ENCODE results near the gene ARID1B.
"Not testable (repeated sequence)": the region's sequence is repeated elsewhere in the genome, so short reads cannot be mapped to it uniquely, and the experiment has no call there.

Gene ARID1B

DNA sequence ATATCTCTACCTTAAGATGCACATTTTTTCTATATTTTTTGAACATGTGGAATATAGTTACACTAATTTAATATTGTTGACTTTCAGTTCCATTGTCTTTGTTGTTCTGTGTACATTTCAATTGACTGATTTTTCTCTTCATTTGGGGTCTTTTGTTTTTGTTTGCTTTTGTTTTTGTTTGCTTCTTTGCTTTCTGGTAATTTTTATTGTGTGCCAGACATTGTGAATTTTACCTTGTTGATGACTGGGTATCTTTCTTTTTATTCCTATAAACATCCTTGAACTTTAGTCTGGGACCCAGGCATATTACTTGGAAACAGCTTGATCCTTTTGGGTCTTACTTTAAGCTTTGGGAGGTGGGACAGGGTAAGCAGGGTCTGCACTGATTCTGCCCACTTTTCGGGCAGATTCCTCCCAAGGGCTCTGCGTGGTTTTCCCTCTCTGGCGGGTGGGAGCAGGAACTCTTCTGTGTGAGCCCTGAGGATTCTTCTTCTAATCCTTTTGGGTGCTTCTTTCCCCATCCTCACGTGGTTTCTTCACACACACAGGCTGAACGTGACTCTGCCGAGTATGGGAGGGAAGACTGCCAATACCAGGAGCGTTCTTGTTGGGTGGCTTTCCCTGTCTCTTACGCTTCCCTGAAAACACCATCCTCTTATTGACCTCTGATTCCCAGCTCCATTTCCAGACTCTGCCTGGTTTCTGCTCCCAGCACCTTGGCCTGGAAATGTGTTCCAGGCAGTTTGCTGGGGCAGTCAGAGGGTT, 200.5 kb downstream of the ARID1B start:
- no peak for DNase-seq (ENCODE audit: low read depth)
- TF ChIP-seq, protein P1, sequence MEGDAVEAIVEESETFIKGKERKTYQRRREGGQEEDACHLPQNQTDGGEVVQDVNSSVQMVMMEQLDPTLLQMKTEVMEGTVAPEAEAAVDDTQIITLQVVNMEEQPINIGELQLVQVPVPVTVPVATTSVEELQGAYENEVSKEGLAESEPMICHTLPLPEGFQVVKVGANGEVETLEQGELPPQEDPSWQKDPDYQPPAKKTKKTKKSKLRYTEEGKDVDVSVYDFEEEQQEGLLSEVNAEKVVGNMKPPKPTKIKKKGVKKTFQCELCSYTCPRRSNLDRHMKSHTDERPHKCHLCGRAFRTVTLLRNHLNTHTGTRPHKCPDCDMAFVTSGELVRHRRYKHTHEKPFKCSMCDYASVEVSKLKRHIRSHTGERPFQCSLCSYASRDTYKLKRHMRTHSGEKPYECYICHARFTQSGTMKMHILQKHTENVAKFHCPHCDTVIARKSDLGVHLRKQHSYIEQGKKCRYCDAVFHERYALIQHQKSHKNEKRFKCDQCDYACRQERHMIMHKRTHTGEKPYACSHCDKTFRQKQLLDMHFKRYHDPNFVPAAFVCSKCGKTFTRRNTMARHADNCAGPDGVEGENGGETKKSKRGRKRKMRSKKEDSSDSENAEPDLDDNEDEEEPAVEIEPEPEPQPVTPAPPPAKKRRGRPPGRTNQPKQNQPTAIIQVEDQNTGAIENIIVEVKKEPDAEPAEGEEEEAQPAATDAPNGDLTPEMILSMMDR (IDR thresholded peaks at IDR 0.05; ENCODE audit: control insufficient read depth, insufficient read depth, low read depth, low read length, missing control alignments): no peak
- no peak overlapping the region for H3K4me3 ChIP-seq (ENCODE audit: control insufficient read depth, low read depth, low read length)

DNA sequence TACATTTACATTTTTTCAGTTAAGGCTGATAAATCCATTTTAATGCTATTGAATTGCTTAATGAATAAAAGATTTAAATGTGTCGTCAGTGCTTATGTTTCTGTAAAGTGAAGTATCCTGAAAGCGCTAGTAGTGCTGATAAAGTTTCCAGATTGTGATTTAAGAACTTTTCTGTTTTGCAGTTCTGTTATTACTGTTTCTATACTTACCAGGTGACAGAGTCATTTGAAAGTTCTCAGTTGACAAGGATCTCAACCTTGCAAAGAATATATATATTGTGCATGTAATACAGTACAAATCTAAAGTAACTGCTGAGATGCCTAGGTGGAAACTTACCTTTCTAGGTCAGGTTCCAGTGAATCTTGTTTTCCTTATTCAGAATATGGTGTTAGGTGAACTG, 201.8 kb downstream of the ARID1B start:
- DNase-seq (ENCODE audit: low read depth): no peak
- TF ChIP-seq, protein P1 (IDR thresholded peaks at IDR 0.05; ENCODE audit: control insufficient read depth, insufficient read depth, low read depth, low read length, missing control alignments): no peak
- H3K4me3 ChIP-seq (ENCODE audit: control insufficient read depth, low read depth, low read length): no peak overlapping the region

DNA sequence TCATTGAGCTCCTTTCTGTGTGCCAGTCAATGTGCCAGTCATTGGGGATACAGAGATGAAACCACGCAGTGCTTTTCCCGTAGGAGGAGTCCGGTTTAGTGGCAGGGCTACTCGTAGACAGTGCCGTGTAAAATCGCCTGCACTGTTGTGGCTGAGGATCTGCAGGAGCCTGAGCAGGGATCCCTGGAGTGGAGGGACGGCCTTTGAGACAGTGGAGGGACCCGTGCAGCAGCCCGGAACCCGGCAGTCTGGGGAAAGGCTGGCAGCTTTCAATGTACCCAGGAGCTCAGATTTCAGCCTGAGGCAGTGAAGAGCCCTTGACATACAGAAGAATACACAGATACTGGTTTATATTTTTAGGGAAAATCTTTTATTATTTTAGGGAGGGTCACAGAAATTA, 203.3 kb downstream of the ARID1B start:
- TF ChIP-seq, protein P1 (IDR thresholded peaks at IDR 0.05; ENCODE audit: control insufficient read depth, insufficient read depth, low read depth, low read length, missing control alignments): no peak
- DNase-seq (ENCODE audit: low read depth): no peak
- H3K4me3 ChIP-seq (ENCODE audit: control insufficient read depth, low read depth, low read length): no peak overlapping the region

DNA sequence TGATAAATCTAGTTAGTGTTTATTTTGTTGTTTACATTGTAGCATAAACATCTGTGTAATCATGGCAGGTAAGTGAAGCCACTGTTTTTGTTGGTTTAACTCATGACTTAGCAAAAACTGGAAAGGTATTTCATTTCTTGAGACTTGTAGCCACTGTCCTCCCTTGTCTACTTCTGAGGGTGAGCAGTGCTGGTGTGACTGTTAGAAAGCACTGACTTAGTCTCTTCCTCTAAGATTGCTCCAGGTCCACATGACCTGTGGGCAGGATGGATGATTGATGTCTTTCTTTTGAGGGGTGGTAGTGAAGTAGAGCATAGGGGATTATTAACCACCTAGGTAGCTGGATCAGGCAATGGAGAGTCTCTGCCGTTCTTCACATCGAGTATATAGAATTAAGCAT, 203.8 kb downstream of the ARID1B start:
- H3K4me3 ChIP-seq (ENCODE audit: control insufficient read depth, low read depth, low read length): no peak overlapping the region
- DNase-seq (ENCODE audit: low read depth): no peak
- TF ChIP-seq, protein P1 (IDR thresholded peaks at IDR 0.05; ENCODE audit: control insufficient read depth, insufficient read depth, low read depth, low read length, missing control alignments): no peak

DNA sequence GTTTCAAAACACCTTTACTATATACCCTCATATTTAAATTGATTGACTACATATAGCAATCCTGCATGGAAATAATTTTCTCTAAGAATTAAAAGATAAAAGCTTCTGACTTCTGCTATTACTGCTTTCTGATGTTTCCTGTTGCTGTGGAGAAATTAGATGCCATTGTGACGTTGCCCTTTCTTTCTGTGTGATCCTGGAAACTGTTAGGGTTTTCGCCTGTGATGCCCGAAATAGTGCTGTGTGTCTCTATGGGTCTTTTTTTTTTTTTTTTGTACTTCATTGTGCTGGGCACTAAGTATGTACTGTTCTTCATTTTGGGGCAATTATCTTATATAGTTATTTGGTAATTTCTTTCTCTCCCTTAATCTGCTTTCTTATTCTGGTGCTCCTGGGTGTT, 205.0 kb downstream of the ARID1B start:
- TF ChIP-seq, protein P1 (IDR thresholded peaks at IDR 0.05; ENCODE audit: control insufficient read depth, insufficient read depth, low read depth, low read length, missing control alignments): no peak
- DNase-seq (ENCODE audit: low read depth): no peak
- H3K4me3 ChIP-seq (ENCODE audit: control insufficient read depth, low read depth, low read length): no peak overlapping the region

DNA sequence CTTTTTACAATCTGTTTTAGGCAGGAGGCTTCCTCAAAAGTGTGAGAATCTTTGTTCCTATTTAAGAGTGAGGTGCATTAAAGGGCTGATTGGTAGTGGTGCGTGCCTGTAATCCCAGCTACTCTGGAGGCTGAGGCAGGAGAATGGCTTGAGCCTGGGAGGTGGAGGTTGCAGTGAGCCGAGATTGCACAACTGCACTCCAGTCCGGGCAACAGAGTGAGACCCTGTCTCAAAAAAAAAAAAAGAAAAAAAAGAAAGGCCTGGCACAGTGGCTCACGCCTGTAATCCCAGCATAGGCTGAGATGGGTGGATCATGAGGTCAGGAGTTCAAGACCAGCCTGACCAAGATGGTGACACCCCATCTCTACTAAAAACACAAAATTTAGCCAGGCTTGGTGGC, 205.7 kb downstream of the ARID1B start:
- DNase-seq (ENCODE audit: low read depth); H3K4me3 ChIP-seq (ENCODE audit: control insufficient read depth, low read depth, low read length): not testable (repeated sequence)

DNA sequence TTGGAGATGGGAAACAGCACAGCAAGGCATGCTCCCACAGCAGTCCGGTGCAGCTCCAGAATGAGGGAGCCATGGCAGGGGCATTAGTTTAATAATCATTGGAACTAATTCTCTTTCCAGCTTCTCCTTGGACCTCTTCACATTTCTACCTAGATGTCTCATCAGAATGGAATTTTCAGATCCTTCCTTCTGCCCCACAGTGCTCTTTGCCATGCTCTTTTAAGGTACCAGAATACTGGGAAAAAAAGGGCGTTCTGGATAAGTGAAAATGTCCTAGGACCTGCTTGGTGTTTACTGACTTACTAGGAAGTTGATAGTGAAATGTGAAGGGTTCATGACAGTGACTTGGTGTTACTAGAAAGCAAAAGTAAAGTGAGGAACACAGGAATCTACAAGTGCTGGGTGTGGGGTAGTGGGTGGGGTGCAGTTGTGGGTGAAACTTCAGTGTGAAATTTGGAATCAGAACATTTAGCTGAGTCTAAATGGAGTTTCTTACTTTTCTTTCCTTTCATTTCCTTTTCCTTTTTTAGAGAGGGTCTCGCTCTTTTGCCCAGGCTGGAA, 207.1 kb downstream of the ARID1B start:
- TF ChIP-seq, protein P1 (IDR thresholded peaks at IDR 0.05; ENCODE audit: control insufficient read depth, insufficient read depth, low read depth, low read length, missing control alignments): no peak
- H3K4me3 ChIP-seq (ENCODE audit: control insufficient read depth, low read depth, low read length): no peak overlapping the region
- no peak for DNase-seq (ENCODE audit: low read depth)
